DOHH2 (cell line): Measurements from ENCODE around the gene CLCN6.

Experiments
- H3F3A ChIP-seq: fragments of 200-600 bp; sonication (generic), shearing (Covaris generic); 2 replicates; pipeline ENCODE4 v1.6.0; 2016; ENCODE audit warnings: antibody characterized with exemption, mild to moderate bottlenecking; ENCODE audit not compliant: control insufficient read depth, insufficient read depth
- H3K27ac ChIP-seq: fragments of 200-600 bp; sonication (generic); 2 replicates; pipeline ENCODE4 v1.5.1; 2014; ENCODE audit warnings: low read depth, mild to moderate bottlenecking, low read length, moderate library complexity
- H3K27me3 ChIP-seq: fragments of 200-600 bp; sonication (generic); 2 replicates; pipeline ENCODE4 v1.6.1; 2014; ENCODE audit warnings: mild to moderate bottlenecking, low read length, mixed read lengths; ENCODE audit not compliant: control insufficient read depth
- H3K36me3 ChIP-seq: fragments of 200-600 bp; sonication (generic); 2 replicates; pipeline ENCODE4 v1.6.1; 2014; ENCODE audit warnings: mild to moderate bottlenecking, low read length, moderate library complexity, mixed read lengths; ENCODE audit not compliant: control insufficient read depth
- H3K4me1 ChIP-seq: fragments of 200-600 bp; sonication (generic); 2 replicates; pipeline ENCODE4 v1.6.1; 2014; ENCODE audit warnings: mild to moderate bottlenecking, low read length, mixed read lengths; ENCODE audit not compliant: control insufficient read depth
- H3K4me2 ChIP-seq: fragments of 200-600 bp; sonication (generic); 2 replicates; pipeline ENCODE4 v1.6.0; 2014; ENCODE audit warnings: mild to moderate bottlenecking, low read length, moderate library complexity
- H3K4me3 ChIP-seq: fragments of 200-600 bp; sonication (generic); 2 replicates; pipeline ENCODE4 v1.5.1; 2014; ENCODE audit warnings: mild to moderate bottlenecking, low read length, mixed read lengths
- H3K79me2 ChIP-seq: fragments of 200-600 bp; sonication (generic); 2 replicates; pipeline ENCODE4 v1.6.1; 2014; ENCODE audit warnings: mild to moderate bottlenecking, low read length, mixed read lengths; ENCODE audit not compliant: control insufficient read depth
- H3K9me2 ChIP-seq: fragments of 200-600 bp; sonication (generic); replicated peaks from 2 replicates; pipeline ENCODE4 v1.6.1; 2014; ENCODE audit warnings: mild to moderate bottlenecking, low read length, mixed read lengths; ENCODE audit not compliant: control insufficient read depth
- H3K9me3 ChIP-seq: fragments of 200-600 bp; sonication (generic); 2 replicates; pipeline ENCODE4 v1.6.1; 2014; ENCODE audit warnings: antibody characterized with exemption, low read length, mixed read lengths; ENCODE audit not compliant: control insufficient read depth, insufficient read depth
- H4K20me1 ChIP-seq: fragments of 200-600 bp; sonication (generic); 2 replicates; pipeline ENCODE4 v1.6.0; 2014; ENCODE audit warnings: low read depth, mild to moderate bottlenecking, antibody characterized with exemption, low read length, moderate library complexity; ENCODE audit not compliant: control insufficient read depth, insufficient read depth
- EZH2phosphoT487 ChIP-seq: fragments of 200-600 bp; sonication (generic); IDR thresholded peaks from 2 replicates; pipeline ENCODE4 v1.6.1; 2017; ENCODE audit warnings: borderline replicate concordance, mild to moderate bottlenecking, antibody characterized with exemption, low read length, moderate library complexity, mixed read lengths
- TF ChIP-seq, protein P1 (sequence below): fragments of 200-600 bp; sonication (generic); IDR thresholded peaks from one replicate; pipeline ENCODE4 v1.5.1; 2014; ENCODE audit warnings: antibody characterized with exemption, mild to moderate bottlenecking, low read depth, low read length; ENCODE audit not compliant: poor library complexity, severe bottlenecking

Gene CLCN6

GRCh38 chr1:11841245-11842153 is 35.5 kb downstream of the CLCN6 start:
- H3K27me3 ChIP-seq, result no peaks in the 10 kb centered on the region
- H3K4me2 ChIP-seq, result peak overlapping the region; percentile 91
- H4K20me1 ChIP-seq, result no peaks in the 10 kb centered on the region
- TF ChIP-seq, protein P1, sequence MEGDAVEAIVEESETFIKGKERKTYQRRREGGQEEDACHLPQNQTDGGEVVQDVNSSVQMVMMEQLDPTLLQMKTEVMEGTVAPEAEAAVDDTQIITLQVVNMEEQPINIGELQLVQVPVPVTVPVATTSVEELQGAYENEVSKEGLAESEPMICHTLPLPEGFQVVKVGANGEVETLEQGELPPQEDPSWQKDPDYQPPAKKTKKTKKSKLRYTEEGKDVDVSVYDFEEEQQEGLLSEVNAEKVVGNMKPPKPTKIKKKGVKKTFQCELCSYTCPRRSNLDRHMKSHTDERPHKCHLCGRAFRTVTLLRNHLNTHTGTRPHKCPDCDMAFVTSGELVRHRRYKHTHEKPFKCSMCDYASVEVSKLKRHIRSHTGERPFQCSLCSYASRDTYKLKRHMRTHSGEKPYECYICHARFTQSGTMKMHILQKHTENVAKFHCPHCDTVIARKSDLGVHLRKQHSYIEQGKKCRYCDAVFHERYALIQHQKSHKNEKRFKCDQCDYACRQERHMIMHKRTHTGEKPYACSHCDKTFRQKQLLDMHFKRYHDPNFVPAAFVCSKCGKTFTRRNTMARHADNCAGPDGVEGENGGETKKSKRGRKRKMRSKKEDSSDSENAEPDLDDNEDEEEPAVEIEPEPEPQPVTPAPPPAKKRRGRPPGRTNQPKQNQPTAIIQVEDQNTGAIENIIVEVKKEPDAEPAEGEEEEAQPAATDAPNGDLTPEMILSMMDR, result no peak
- TF ChIP-seq EZH2phosphoT487, result no peak
- no peaks in the 10 kb centered on the region for H3K79me2 ChIP-seq
- H3F3A ChIP-seq, result peaks cover 15% of the 10 kb centered on the region
- H3K9me3 ChIP-seq, result no peaks in the 10 kb centered on the region
- no peaks in the 10 kb centered on the region for H3K9me2 ChIP-seq
- H3K36me3 ChIP-seq, result peaks cover 86% of the 10 kb centered on the region
- H3K4me1 ChIP-seq, result peaks cover 70% of the 10 kb centered on the region
- H3K4me3 ChIP-seq, result peak overlapping the region; percentile 70
- H3K27ac ChIP-seq, result peak overlapping the region; percentile 88

GRCh38 chr1:11842154-11843041 is 36.4 kb downstream of the CLCN6 start:
- Histone ChIP-seq H3F3A (peaks cover 15% of the 10 kb centered on the region), H3K27ac (peak overlapping the region; percentile 88), H3K9me3 (no peaks in the 10 kb centered on the region), H3K4me2 (peak overlapping the region; percentile 91), H3K4me1 (peaks cover 77% of the 10 kb centered on the region), H4K20me1 (no peaks in the 10 kb centered on the region), H3K4me3 (peak overlapping the region; percentile 70), H3K79me2 (no peaks in the 10 kb centered on the region), H3K36me3 (peaks cover 82% of the 10 kb centered on the region), H3K27me3 (no peaks in the 10 kb centered on the region), H3K9me2 (no peaks in the 10 kb centered on the region)
- no peak for TF ChIP-seq EZH2phosphoT487
- TF ChIP-seq, protein P1, result no peak

DNA sequence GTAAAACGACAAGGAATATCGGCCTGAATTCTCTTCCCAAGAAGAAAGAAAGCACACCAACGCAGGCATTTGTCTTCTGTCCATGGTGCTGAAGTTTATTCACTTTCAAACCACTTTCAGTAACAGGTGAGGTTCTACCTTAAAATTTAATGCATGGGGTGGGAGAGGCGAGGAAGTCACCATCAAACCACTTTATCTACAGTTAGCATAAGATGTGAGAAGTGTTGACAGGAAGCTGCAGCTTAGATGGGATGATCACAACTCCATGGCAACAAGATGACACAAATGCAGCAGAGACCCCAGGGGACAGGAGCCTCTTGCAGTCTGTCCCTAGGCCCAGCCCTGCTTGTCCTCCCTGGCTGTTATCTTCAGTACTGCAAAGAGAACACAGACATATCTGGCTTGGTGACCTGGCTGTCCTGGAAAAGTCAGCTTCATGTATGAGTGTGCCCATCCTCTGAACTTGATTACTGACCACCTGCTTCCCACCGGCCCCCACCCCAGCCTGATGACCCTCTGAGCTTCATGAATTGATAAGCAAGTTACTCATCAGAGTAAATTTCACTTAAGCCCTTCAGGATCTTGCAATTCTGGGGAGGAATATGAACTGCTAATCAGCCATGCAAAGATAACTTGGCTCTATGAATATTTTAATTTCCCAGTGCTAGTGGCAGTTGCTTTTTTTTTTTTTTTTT is 39.8 kb downstream of the CLCN6 start:
- H3K27me3 ChIP-seq, result no peaks in the 10 kb centered on the region
- H4K20me1 ChIP-seq, result no peaks in the 10 kb centered on the region; the same call in 1 of the 2 replicates
- H3K9me3 ChIP-seq, result no peaks in the 10 kb centered on the region
- peaks cover 15% of the 10 kb centered on the region for H3F3A ChIP-seq
- H3K4me3 ChIP-seq, result no peak overlapping the region
- no peaks in the 10 kb centered on the region for H3K79me2 ChIP-seq
- TF ChIP-seq, protein P1, result no peak
- no peak for TF ChIP-seq EZH2phosphoT487
- H3K36me3 ChIP-seq, result peaks cover 53% of the 10 kb centered on the region
- peak overlapping the region; percentile 16; the same call in 1 of the 2 replicates for H3K27ac ChIP-seq
- 0 out of 2 replicates have a peak overlapping the region, but pooled peaks have one; percentile 8 for H3K4me2 ChIP-seq
- H3K4me1 ChIP-seq, result peaks cover 79% of the 10 kb centered on the region
- no peaks in the 10 kb centered on the region for H3K9me2 ChIP-seq
